H1 (cell line): ENCODE measurements around the gene TLR1. TPM values are rescaled to one million over a fixed set of nuclear protein-coding genes. Genes with fewer than 3 reads are reported as not detected.

Experiments
- CTCF ChIA-PET: fragments of 300-600 bp; sonication (Branson Sonifier 250); formaldehyde crosslinking; loops from one replicate; lab custom pipeline; 2021; ENCODE audit not compliant: partially characterized antibody; lab: Charles Lee
- POLR2A ChIA-PET: fragments of 300-600 bp; sonication (Branson Sonifier 250); formaldehyde crosslinking; loops from one replicate; lab custom pipeline; 2021; ENCODE audit warnings: inconsistent platforms; ENCODE audit not compliant: partially characterized antibody; lab: Charles Lee
- DNase-seq, 2 experiments: peaks; one replicate each; pipeline versions ENCODE4 v3.0.0 to v3.0.0-alpha.2; 2010 to 2022; ENCODE audit warnings: low spot score in 2 of 2, low read depth in 1 of 2, mixed read lengths in 1 of 2
- FAIRE-seq: peaks from 2 replicates; lab custom pipeline; 2011; peaks lifted over from hg19 to GRCh38; lab: Jason Lieb, UNC
- H2AFZ ChIP-seq: 2 replicates; pipeline ENCODE4 v1.8.1; 2012; ENCODE audit warnings: low read length, inconsistent platforms
- H2AK5ac ChIP-seq: 2 replicates; pipeline ENCODE4 v1.6.1; 2013; ENCODE audit warnings: low read depth, low read length
- H2BK120ac ChIP-seq: replicated peaks from 2 replicates; pipeline ENCODE3; 2013; ENCODE audit warnings: low read depth, low read length, inconsistent platforms
- H2BK12ac ChIP-seq: 2 replicates; pipeline ENCODE4 v1.6.1; 2013; ENCODE audit warnings: low read depth, low read length
- H2BK15ac ChIP-seq: 2 replicates; pipeline ENCODE4 v1.6.1; 2013; ENCODE audit warnings: low read length
- H2BK20ac ChIP-seq: 2 replicates; pipeline ENCODE4 v1.6.1; 2013; ENCODE audit warnings: low read length
- H2BK5ac ChIP-seq: 2 replicates; pipeline ENCODE4 v1.6.1; 2013; ENCODE audit warnings: low read depth, low read length
- H3K14ac ChIP-seq: 2 replicates; pipeline ENCODE4 v1.6.1; 2013; ENCODE audit warnings: inconsistent platforms; ENCODE audit not compliant: insufficient read length
- H3K18ac ChIP-seq: 2 replicates; pipeline ENCODE4 v1.6.1; 2013; ENCODE audit warnings: low read length; ENCODE audit errors: extremely low read depth
- H3K23ac ChIP-seq: 2 replicates; pipeline ENCODE4 v1.6.1; 2013; ENCODE audit warnings: inconsistent platforms; ENCODE audit not compliant: insufficient read length
- H3K23me2 ChIP-seq: 2 replicates; pipeline ENCODE4 v1.6.1; 2013; ENCODE audit warnings: low read depth, low read length
- H3K27ac ChIP-seq: 2 replicates; pipeline ENCODE4 v1.6.1; 2011; ENCODE audit warnings: low read depth, low read length, inconsistent platforms
- H3K27me3 ChIP-seq, 4 experiments: replicated peaks in 1 of 4; 1 replicate in 1 of 4; 2 replicates in 3 of 4; pipeline versions ENCODE4 v1.6.1 to v1.8.1; 2011 to 2013; ENCODE audit warnings: low read length in 3 of 4, mild to moderate bottlenecking in 3 of 4, inconsistent platforms in 2 of 4, mixed read lengths in 2 of 4, moderate library complexity in 1 of 4; ENCODE audit not compliant: control insufficient read depth in 3 of 4, insufficient read depth in 3 of 4; ENCODE audit errors: extremely low read depth in 1 of 4
- H3K36me3 ChIP-seq, 4 experiments: 2 replicates each; pipeline versions ENCODE4 v1.6.1 to v1.8.1; 2011 to 2013; ENCODE audit warnings: mild to moderate bottlenecking in 4 of 4, low read length in 3 of 4, moderate library complexity in 2 of 4, control low read depth in 1 of 4, inconsistent platforms in 1 of 4; ENCODE audit not compliant: insufficient read depth in 4 of 4, control insufficient read depth in 2 of 4
- H3K4ac ChIP-seq: replicated peaks from 2 replicates; pipeline ENCODE3; 2013; ENCODE audit warnings: low read length, low read depth, mixed read lengths, inconsistent platforms; ENCODE audit not compliant: insufficient read length
- H3K4me1 ChIP-seq, 4 experiments: replicated peaks in 1 of 4; 1 replicate in 1 of 4; 2 replicates in 3 of 4; pipeline versions ENCODE4 v1.6.1 to v1.8.1; 2011 to 2013; ENCODE audit warnings: low read length in 3 of 4, inconsistent platforms in 2 of 4, mixed read lengths in 1 of 4; ENCODE audit not compliant: insufficient read depth in 4 of 4, control insufficient read depth in 3 of 4
- H3K4me2 ChIP-seq, 2 experiments: 2 replicates each; pipeline versions ENCODE4 v1.6.1 to v1.8.1; 2011 to 2013; ENCODE audit warnings: low read depth in 2 of 2, low read length in 2 of 2, control low read depth in 1 of 2, inconsistent platforms in 1 of 2, mild to moderate bottlenecking in 1 of 2; ENCODE audit not compliant: insufficient read depth in 1 of 2
- H3K4me3 ChIP-seq, 4 experiments: fragments of 200-600, 300-600 bp in 1 of 4; sonication (generic), shearing (Covaris generic), sonication (Bioruptor Twin) in 1 of 4; 2 replicates each; pipeline versions ENCODE4 v1.5.1 to v1.8.1; 2011 to 2016; ENCODE audit warnings: low read length in 4 of 4, low read depth in 3 of 4, control low read depth in 2 of 4, inconsistent platforms in 2 of 4, mild to moderate bottlenecking in 2 of 4, mixed read lengths in 1 of 4, moderate library complexity in 1 of 4; ENCODE audit not compliant: insufficient read depth in 2 of 4; ENCODE audit errors: extremely low read depth in 1 of 4
- H3K56ac ChIP-seq: replicated peaks from 2 replicates; pipeline ENCODE3; 2013; ENCODE audit warnings: low read depth, mild to moderate bottlenecking, mixed read lengths, low read length, inconsistent platforms; ENCODE audit not compliant: insufficient read length
- H3K79me1 ChIP-seq: 2 replicates; pipeline ENCODE4 v1.6.1; 2013; ENCODE audit warnings: low read depth, low read length, control low read depth
- H3K79me2 ChIP-seq, 2 experiments: 2 replicates each; pipeline versions ENCODE4 v1.6.1 to v1.8.1; 2012 to 2013; ENCODE audit warnings: low read length in 2 of 2, mild to moderate bottlenecking in 2 of 2, inconsistent platforms in 1 of 2; ENCODE audit not compliant: insufficient read depth in 2 of 2, control insufficient read depth in 1 of 2
- H3K9ac ChIP-seq, 4 experiments: replicated peaks in 1 of 4; 1 replicate in 1 of 4; 2 replicates in 3 of 4; pipeline versions ENCODE4 v1.6.1 to v1.8.1; 2011 to 2013; ENCODE audit warnings: low read depth in 3 of 4, low read length in 3 of 4, control low read depth in 2 of 4, mild to moderate bottlenecking in 2 of 4, moderate library complexity in 2 of 4, inconsistent platforms in 1 of 4; ENCODE audit errors: extremely low read depth in 1 of 4
- H3K9me3 ChIP-seq, 2 experiments: 2 replicates each; pipeline versions ENCODE4 v1.6.1 to v1.8.1; 2012 to 2013; ENCODE audit warnings: mild to moderate bottlenecking in 2 of 2, moderate library complexity in 2 of 2, control low read depth in 1 of 2, inconsistent platforms in 1 of 2, low read depth in 1 of 2, low read length in 1 of 2, mixed read lengths in 1 of 2; ENCODE audit not compliant: insufficient read depth in 2 of 2
- H4K20me1 ChIP-seq, 2 experiments: replicated peaks in 1 of 2; 2 replicates each; pipeline versions ENCODE3 to v1.8.1; 2011 to 2013; ENCODE audit warnings: inconsistent platforms in 2 of 2, low read length in 2 of 2, mild to moderate bottlenecking in 1 of 2; ENCODE audit not compliant: insufficient read depth in 2 of 2, control insufficient read depth in 1 of 2
- H4K5ac ChIP-seq: 2 replicates; pipeline ENCODE4 v1.6.1; 2013; ENCODE audit warnings: low read length, low read depth, mixed read lengths, inconsistent platforms; ENCODE audit not compliant: insufficient read length
- H4K8ac ChIP-seq: 2 replicates; pipeline ENCODE4 v1.8.0; 2013; ENCODE audit warnings: mild to moderate bottlenecking, moderate library complexity, low read length, inconsistent platforms; ENCODE audit not compliant: insufficient read depth; ENCODE audit errors: extremely low read depth
- H4K91ac ChIP-seq: replicated peaks from 2 replicates; pipeline ENCODE3; 2013; ENCODE audit warnings: low read length, mixed read lengths, inconsistent platforms; ENCODE audit not compliant: insufficient read length
- BCL11A ChIP-seq, 2 experiments: IDR thresholded peaks; one replicate each; pipeline ENCODE4 v1.6.1; 2011; ENCODE audit warnings: low read depth in 2 of 2, low read length in 2 of 2, mild to moderate bottlenecking in 2 of 2
- BRCA1 ChIP-seq: IDR thresholded peaks from 2 replicates; pipeline ENCODE4 v1.6.1; 2012; ENCODE audit warnings: low read depth, low read length, improper control_type of control experiment
- CHD1 ChIP-seq: IDR thresholded peaks from 2 replicates; pipeline ENCODE4 v1.6.1; 2012; ENCODE audit warnings: low read depth, low read length, improper control_type of control experiment
- EP300 ChIP-seq, 2 experiments: IDR thresholded peaks; 1 replicate in 1 of 2; 2 replicates in 1 of 2; pipeline ENCODE4 v1.6.1; 2011 to 2012; ENCODE audit warnings: low read depth in 2 of 2, low read length in 2 of 2, mild to moderate bottlenecking in 2 of 2, borderline replicate concordance in 1 of 2, inconsistent platforms in 1 of 2, moderate library complexity in 1 of 2
- JUN ChIP-seq: IDR thresholded peaks from 2 replicates; pipeline ENCODE4 v1.6.1; 2011; ENCODE audit warnings: low read depth, mild to moderate bottlenecking, improper control_type of control experiment, low read length
- POLR2A ChIP-seq, 2 experiments: IDR thresholded peaks; 1 replicate in 1 of 2; 2 replicates in 1 of 2; pipeline ENCODE4 v1.6.1; 2011; ENCODE audit warnings: low read depth in 2 of 2, low read length in 2 of 2, mild to moderate bottlenecking in 2 of 2; ENCODE audit errors: control extremely low read depth in 1 of 2
- RNF2 ChIP-seq: fragments of 200-900, 300-1000 bp; sonication (generic); IDR thresholded peaks from 2 replicates; pipeline ENCODE4 v1.7.1; 2016; ENCODE audit warnings: borderline replicate concordance, low read depth, mild to moderate bottlenecking, antibody characterized with exemption, low read length; ENCODE audit not compliant: poor library complexity, severe bottlenecking; ENCODE audit errors: missing control alignments
- SAP30 ChIP-seq: fragments of 300-600 bp; sonication (generic); IDR thresholded peaks from 2 replicates; pipeline ENCODE4 v1.7.1; 2012; ENCODE audit warnings: low read length, moderate library complexity, mild to moderate bottlenecking, inconsistent platforms; ENCODE audit not compliant: insufficient read depth, insufficient replicate concordance
- SIX5 ChIP-seq: IDR thresholded peaks from 2 replicates; pipeline ENCODE4 v1.6.1; 2011; ENCODE audit warnings: mild to moderate bottlenecking, low read depth, low read length
- WGBS, 2 experiments: shearing (Covaris generic) in 1 of 2; methylation state at CpG; one replicate each; pipeline versions ENCODE4 v1.1.6 to v1.1.7; 2013 to 2015; ENCODE audit warnings: low lambda C conversion rate in 2 of 2, mixed read lengths in 2 of 2, inconsistent platforms in 1 of 2, low coverage in 1 of 2, missing lambda C conversion rate in 1 of 2; ENCODE audit not compliant: insufficient replicate concordance in 2 of 2, insufficient coverage in 1 of 2, insufficient read length in 1 of 2; ENCODE audit errors: extremely low coverage in 1 of 2, missing lambda C conversion rate in 1 of 2; 5-methylcytosine and 5-hydroxymethylcytosine counted together
- polyA plus RNA-seq, 7 experiments: library from polyadenylated mRNA; depleted of rRNA in 3 of 7; stranded (reverse) in 5 of 7; unstranded in 2 of 7; fragments of >200 nt in 5 of 7; fragments of 200-250 nt in 2 of 7; gene quantifications; 1 replicate in 5 of 7; 2 replicates in 1 of 7; 4 replicates in 1 of 7; pipeline versions ENCODE4 v1.2.1 to v1.2.3, GENCODE V29; 2011 to 2013; ENCODE audit warnings: missing spikeins in 2 of 7, mixed read lengths in 2 of 7
- total RNA-seq: library from RNA; stranded (reverse); fragmentation: NEBNext Ultra II Directional; extraction: Animal tissue kit (Norgen Biotek cat#: 25700); gene quantifications from 2 replicates; pipeline ENCODE4 v1.2.1, GENCODE V29; 2021
- TF ChIP-seq, protein P1 (sequence below): IDR thresholded peaks from 2 replicates; pipeline ENCODE4 v1.6.1; 2012; ENCODE audit warnings: inconsistent platforms

Gene TLR1
- total and polyA plus RNA-seq, 2 of the 8 experiments (the other 6 are each of a cell fraction or from before 2014, with no cell fraction given) = not detected

DNA sequence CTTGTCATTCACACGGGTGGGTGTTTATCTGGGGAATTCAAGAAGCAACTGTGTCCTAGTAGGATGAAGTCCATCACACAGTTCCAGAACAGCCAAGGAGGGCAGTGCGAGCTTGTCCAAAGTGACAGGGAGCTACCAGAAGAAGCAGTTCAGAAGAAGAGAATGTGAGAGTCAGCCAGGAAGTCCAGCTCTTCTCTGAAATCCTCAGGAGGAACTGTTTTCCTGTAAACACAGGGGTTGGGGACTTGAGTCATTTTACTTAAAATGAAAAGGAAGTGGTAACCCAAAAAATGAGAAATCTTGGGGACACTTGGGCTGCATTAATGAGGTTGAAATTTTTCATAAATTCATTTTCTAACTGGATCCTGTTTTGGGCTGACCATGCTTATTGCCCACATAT lies 13.6 kb downstream of the TLR1 start:
- Histone ChIP-seq H3K23ac (no peak overlapping the region), H3K4ac (no peak overlapping the region), H3K4me2 (no peak overlapping the region), H3K27ac (no peak overlapping the region), H3K14ac (no peak overlapping the region), H3K56ac (no peak overlapping the region), H2BK120ac (no peak overlapping the region), H3K4me3 (no peak overlapping the region), H3K9ac (no peak overlapping the region), H3K9me3 (no peaks in the 10 kb centered on the region), H3K79me2 (no peaks in the 10 kb centered on the region), H4K20me1 (peaks cover 0 to 2% of the 10 kb centered on the region in 2 experiments), H3K18ac (no peak overlapping the region), H4K8ac (no peak overlapping the region), H4K5ac (no peak overlapping the region), H3K23me2 (peaks cover 2% of the 10 kb centered on the region; the same call in 1 of the 2 replicates), H2BK15ac (no peak overlapping the region), H3K27me3 (no peaks in the 10 kb centered on the region), H3K4me1 (no peaks in the 10 kb centered on the region), H2BK12ac (no peak overlapping the region), H2AK5ac (no peak overlapping the region), H2AFZ (no peak overlapping the region), H4K91ac (no peak overlapping the region), H2BK20ac (no peak overlapping the region), H3K79me1 (no peaks in the 10 kb centered on the region), H2BK5ac (no peak overlapping the region), H3K36me3 (no peaks in the 10 kb centered on the region)
- WGBS, 2 experiments = 91% methylated on average over 2 of the region's 2 CpGs; no CpG with 5 or more reads in 1 of the 2 experiments
- POLR2A ChIA-PET = no interaction called here
- DNase-seq = no peak
- no peak for FAIRE-seq
- TF ChIP-seq SIX5 (no peak), POLR2A (IDR thresholded peaks at IDR 0.05; ENCODE audit: control extremely low read depth in 1 of 2, low read depth in 2 of 2, low read length in 2 of 2) (no peak), CHD1 (no peak), BCL11A (IDR thresholded peaks at IDR 0.05; ENCODE audit: low read depth in 2 of 2, low read length in 2 of 2) (no peak), EP300 (IDR thresholded peaks at IDR 0.05; ENCODE audit: borderline replicate concordance in 1 of 2, low read depth in 2 of 2, low read length in 2 of 2) (no peak), RNF2 (no peak), SAP30 (no peak), BRCA1 (no peak), JUN (no peak)
- TF ChIP-seq, protein P1, sequence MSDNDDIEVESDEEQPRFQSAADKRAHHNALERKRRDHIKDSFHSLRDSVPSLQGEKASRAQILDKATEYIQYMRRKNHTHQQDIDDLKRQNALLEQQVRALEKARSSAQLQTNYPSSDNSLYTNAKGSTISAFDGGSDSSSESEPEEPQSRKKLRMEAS = no peak
- CTCF ChIA-PET = interaction anchor here (0.6 to 3.8 kb wide), 5 partner anchors 9 to 70 kb away, joined by 3 to 19 read pairs (median 4); partner anchors contain the start of gene TLR10
